SU-DHL-6 (cell line): ENCODE measurements around the gene RBM19.

Experiments
- CTCF ChIP-seq: fragments of 200-600 bp; sonication (generic); IDR thresholded peaks from one replicate; pipeline ENCODE4 v1.5.1; 2017; ENCODE audit warnings: antibody characterized with exemption, mild to moderate bottlenecking, low read length, moderate library complexity; ENCODE audit not compliant: insufficient read depth, poor library complexity, severe bottlenecking
- EZH2phosphoT487 ChIP-seq: fragments of 200-600 bp; sonication (generic), shearing (Covaris generic); conservative IDR thresholded peaks from 2 replicates; pipeline ENCODE4 v1.6.1; 2018; ENCODE audit warnings: mild to moderate bottlenecking, antibody characterized with exemption, low read length, moderate library complexity, mixed read lengths

DNA sequence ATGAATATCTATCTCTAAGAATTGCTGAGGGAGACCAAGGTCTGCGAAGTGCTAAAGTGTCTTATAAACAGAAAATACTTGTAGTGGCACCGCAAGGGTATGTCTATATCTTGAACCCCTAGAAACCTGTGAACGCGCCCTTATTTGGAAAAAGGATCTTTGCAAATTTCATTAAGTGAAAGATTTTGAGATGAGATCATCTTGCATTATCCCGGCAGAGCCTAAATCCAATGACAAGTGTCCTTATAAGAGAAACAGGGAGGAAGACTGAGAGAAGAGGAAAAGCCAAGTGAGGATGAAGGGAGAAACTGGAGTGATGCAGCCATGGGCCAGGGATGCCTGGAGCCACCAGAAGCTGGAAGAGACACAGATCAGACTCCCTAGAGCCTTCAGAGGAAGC is 27.7 kb downstream of the RBM19 start:
- TF ChIP-seq CTCF, result no peak
- no peak for TF ChIP-seq EZH2phosphoT487
